Fibroblast of the aortic adventitia (primary cell): Measurements from ENCODE around the gene INHBE. TPM values are rescaled to one million over a fixed set of nuclear protein-coding genes. Genes with fewer than 3 reads are reported as not detected.

Experiments
- DNase-seq: peaks from one replicate; pipeline ENCODE4 v3.0.0-alpha.2; 2010; ENCODE audit warnings: low read depth
- H3K4me3 ChIP-seq: 2 replicates; pipeline ENCODE4 v1.5.1; 2011; ENCODE audit warnings: low read depth, mild to moderate bottlenecking, control low read depth, low read length, moderate library complexity
- CTCF ChIP-seq: IDR thresholded peaks from 2 replicates; pipeline ENCODE4 v1.5.1; 2011; ENCODE audit warnings: mild to moderate bottlenecking, low read length, control low read depth, inconsistent platforms; ENCODE audit not compliant: insufficient read depth
- total RNA-seq: library from RNA; depleted of rRNA; stranded (reverse); fragments of >200 nt; gene quantifications from 2 replicates; pipeline ENCODE4 v1.2.3, GENCODE V29; 2012; ENCODE audit warnings: low replicate concordance

Gene INHBE
- total RNA-seq, 1 donor, result 0.99 TPM

GRCh38 chr12:57465747-57466505 is 10.8 kb downstream of the INHBE start:
- H3K4me3 ChIP-seq, result no peak overlapping the region
- DNase-seq, result no peak
- no peak for TF ChIP-seq CTCF

- TF ChIP-seq CTCF, result no peak
- H3K4me3 ChIP-seq, result no peak overlapping the region
- no peak for DNase-seq
Measured at GRCh38 chr12:57467212-57467874, 12.2 kb downstream of the INHBE start.

- DNase-seq, result no peak
- no peak for TF ChIP-seq CTCF
- no peak overlapping the region for H3K4me3 ChIP-seq
Measured at GRCh38 chr12:57467915-57468314, 12.8 kb downstream of the INHBE start.

GRCh38 chr12:57469296-57470164 is 14.4 kb downstream of the INHBE start:
- no peak for TF ChIP-seq CTCF
- H3K4me3 ChIP-seq, result no peak overlapping the region
- DNase-seq, result no peak

GRCh38 chr12:57470286-57470969 is 15.3 kb downstream of the INHBE start:
- H3K4me3 ChIP-seq, result no peak overlapping the region
- TF ChIP-seq CTCF, result no peak
- no peak for DNase-seq

GRCh38 chr12:57470970-57471656 is 16.0 kb downstream of the INHBE start:
- TF ChIP-seq CTCF, result no peak
- no peak for DNase-seq

More at GRCh38 chr12:57470970-57471656, 16.0 kb downstream of the INHBE start:
- no peak overlapping the region for H3K4me3 ChIP-seq
